Glomerular visceral epithelial cell (primary cell): ENCODE data around the gene SBF1.
"Not testable (repeated sequence)": the region's sequence is repeated elsewhere in the genome, so short reads cannot be mapped to it uniquely, and the experiment has no call there.

Experiments
- DNase-seq: peaks from one replicate; pipeline ENCODE4 v3.0.0-alpha.2; 2016; ENCODE audit errors: extremely low spot score

The SBF1 gene

GRCh38 chr22:50474710-50475651, at the start of gene SBF1:
Gene SBF1 (minus strand): TSS chr22:50475035. CDS start chr22:50474840, 195 bp downstream.
- DNase-seq, result peak; percentile 91

- DNase-seq, result no peak
Measured at GRCh38 chr22:50523806-50524675, 49.2 kb upstream of the SBF1 start.

- DNase-seq, result no peak
Measured at GRCh38 chr22:50523458-50523805, 48.6 kb upstream of the SBF1 start.

GRCh38 chr22:50522806-50523438, 48.1 kb upstream of the SBF1 start:
- no peak for DNase-seq

GRCh38 chr22:50522208-50522805, 47.5 kb upstream of the SBF1 start:
- DNase-seq, result no peak

GRCh38 chr22:50521710-50522109, 46.9 kb upstream of the SBF1 start:
- DNase-seq, result no peak

GRCh38 chr22:50520826-50521453, 46.1 kb upstream of the SBF1 start:
- DNase-seq, result no peak

- DNase-seq, result not testable (repeated sequence)
Measured at GRCh38 chr22:50520184-50520583, 45.3 kb upstream of the SBF1 start.

GRCh38 chr22:50519151-50519550, 44.3 kb upstream of the SBF1 start:
- no peak for DNase-seq

GRCh38 chr22:50518606-50519005, 43.8 kb upstream of the SBF1 start:
- no peak for DNase-seq

GRCh38 chr22:50517495-50518260, 42.8 kb upstream of the SBF1 start:
- DNase-seq, result no peak

- no peak for DNase-seq
Measured at GRCh38 chr22:50516891-50517290, 42.1 kb upstream of the SBF1 start.

GRCh38 chr22:50516068-50516467, 41.2 kb upstream of the SBF1 start:
- no peak for DNase-seq

GRCh38 chr22:50513175-50513574, 38.3 kb upstream of the SBF1 start:
- DNase-seq, result no peak

GRCh38 chr22:50508897-50509296, 34.1 kb upstream of the SBF1 start:
- DNase-seq, result no peak

GRCh38 chr22:50507991-50508884, 33.4 kb upstream of the SBF1 start, which contains the start of gene NCAPH2:
Gene NCAPH2 (plus strand): TSS chr22:50508224. CDS start chr22:50508338, 114 bp downstream.
- peak; percentile 97 for DNase-seq

- DNase-seq, result no peak
Measured at GRCh38 chr22:50507421-50507990, 32.7 kb upstream of the SBF1 start, which contains the start of gene LMF2. Gene LMF2 (minus strand): TSS chr22:50507702. CDS start chr22:50507675, 27 bp downstream.

- no peak for DNase-seq
Measured at GRCh38 chr22:50506611-50507420, 32.0 kb upstream of the SBF1 start.
